ENCODE data around the gene INSIG1.

INSIG1 gene

GRCh38 chr7:155283565-155284194 is 14.0 kb upstream of the INSIG1 start:
- no peaks in the 10 kb centered on the region for H3K36me3 ChIP-seq (ENCODE audit: insufficient read depth)
- no peaks in the 10 kb centered on the region for H4K20me1 ChIP-seq (ENCODE audit: insufficient read depth)
- peak overlapping the region; percentile 58 for H3K4me2 ChIP-seq
- H2AFZ ChIP-seq (ENCODE audit: low read depth) = no peak overlapping the region
- no peaks in the 10 kb centered on the region for H3K79me2 ChIP-seq (ENCODE audit: insufficient read depth, low read depth)
- H3K9ac ChIP-seq = no peak overlapping the region
- no peak for TF ChIP-seq CTCF (conservative IDR thresholded peaks at IDR 0.05; ENCODE audit: low read depth, low read length)
- no peaks in the 10 kb centered on the region for H3K27me3 ChIP-seq (ENCODE audit: insufficient read depth, low read depth)
- H3K27ac ChIP-seq = peak overlapping the region; percentile 31; the same call in 1 of the 2 replicates
- H3K4me1 ChIP-seq (ENCODE audit: low read depth, poor library complexity, severe bottlenecking) = peaks cover 35% of the 10 kb centered on the region
- H3K4me3 ChIP-seq (IDR thresholded peaks at IDR 0.05; ENCODE audit: insufficient read depth, low read depth, low read length) = no peak overlapping the region

GRCh38 chr7:155284496-155285274 is 13.0 kb upstream of the INSIG1 start:
- peaks cover 35% of the 10 kb centered on the region for H3K4me1 ChIP-seq (ENCODE audit: low read depth, poor library complexity, severe bottlenecking)
- no peaks in the 10 kb centered on the region for H3K36me3 ChIP-seq (ENCODE audit: insufficient read depth)
- no peak overlapping the region for H3K4me3 ChIP-seq (IDR thresholded peaks at IDR 0.05; ENCODE audit: insufficient read depth, low read depth, low read length)
- H3K9ac ChIP-seq = no peak overlapping the region
- H3K4me2 ChIP-seq = peak overlapping the region; percentile 58
- no peaks in the 10 kb centered on the region for H3K27me3 ChIP-seq (ENCODE audit: insufficient read depth, low read depth)
- no peaks in the 10 kb centered on the region for H3K79me2 ChIP-seq (ENCODE audit: insufficient read depth, low read depth)
- no peak overlapping the region for H3K27ac ChIP-seq
- no peak for TF ChIP-seq CTCF (conservative IDR thresholded peaks at IDR 0.05; ENCODE audit: low read depth, low read length)
- no peaks in the 10 kb centered on the region for H4K20me1 ChIP-seq (ENCODE audit: insufficient read depth)
- no peak overlapping the region for H2AFZ ChIP-seq (ENCODE audit: low read depth)

GRCh38 chr7:155285423-155285822 is 12.3 kb upstream of the INSIG1 start:
- H3K4me3 ChIP-seq (IDR thresholded peaks at IDR 0.05; ENCODE audit: insufficient read depth, low read depth, low read length) = no peak overlapping the region
- H2AFZ ChIP-seq (ENCODE audit: low read depth) = no peak overlapping the region
- no peak overlapping the region for H3K4me2 ChIP-seq
- no peaks in the 10 kb centered on the region for H3K27me3 ChIP-seq (ENCODE audit: insufficient read depth, low read depth)
- no peaks in the 10 kb centered on the region for H4K20me1 ChIP-seq (ENCODE audit: insufficient read depth)
- H3K9ac ChIP-seq = no peak overlapping the region
- no peaks in the 10 kb centered on the region for H3K36me3 ChIP-seq (ENCODE audit: insufficient read depth)
- TF ChIP-seq CTCF (conservative IDR thresholded peaks at IDR 0.05; ENCODE audit: low read depth, low read length) = no peak
- H3K4me1 ChIP-seq (ENCODE audit: low read depth, poor library complexity, severe bottlenecking) = peaks cover 35% of the 10 kb centered on the region
- H3K27ac ChIP-seq = no peak overlapping the region
- H3K79me2 ChIP-seq (ENCODE audit: insufficient read depth, low read depth) = no peaks in the 10 kb centered on the region

- H3K27ac ChIP-seq = no peak overlapping the region
- H3K79me2 ChIP-seq (ENCODE audit: insufficient read depth, low read depth) = no peaks in the 10 kb centered on the region
- H3K27me3 ChIP-seq (ENCODE audit: insufficient read depth, low read depth) = no peaks in the 10 kb centered on the region
- H3K9ac ChIP-seq = no peak overlapping the region
- TF ChIP-seq CTCF (conservative IDR thresholded peaks at IDR 0.05; ENCODE audit: low read depth, low read length) = no peak
- no peaks in the 10 kb centered on the region for H4K20me1 ChIP-seq (ENCODE audit: insufficient read depth)
- peaks cover 35% of the 10 kb centered on the region for H3K4me1 ChIP-seq (ENCODE audit: low read depth, poor library complexity, severe bottlenecking)
- H3K4me3 ChIP-seq (IDR thresholded peaks at IDR 0.05; ENCODE audit: insufficient read depth, low read depth, low read length) = no peak overlapping the region
- H3K4me2 ChIP-seq = no peak overlapping the region
- no peaks in the 10 kb centered on the region for H3K36me3 ChIP-seq (ENCODE audit: insufficient read depth)
- no peak overlapping the region for H2AFZ ChIP-seq (ENCODE audit: low read depth)
These were observed 11.8 kb upstream of the INSIG1 start for GRCh38 chr7:155285833-155286232.
